GM23338 (cell line): Measurements from ENCODE around the gene EFNA4. TPM values are rescaled to one million over a fixed set of nuclear protein-coding genes. Genes with fewer than 3 reads are reported as not detected.

Experiments
- ATAC-seq: fragments of 200-7000 bp; cut with Tn5 transposase; 3 replicates; pipeline ENCODE4 v1.9.1; 2020
- DNase-seq: peaks from one replicate; pipeline ENCODE4 v3.0.0-alpha.2; 2015; ENCODE audit warnings: low spot score
- H2AFZ ChIP-seq: fragments of 200-600 bp; sonication (generic); 2 replicates; pipeline ENCODE4 v1.8.0; 2016; ENCODE audit warnings: antibody characterized with exemption, mild to moderate bottlenecking, moderate library complexity
- H3F3A ChIP-seq: fragments of 200-600 bp; sonication (generic); replicated peaks from 2 replicates; pipeline ENCODE4 v1.8.0; 2017; ENCODE audit warnings: antibody characterized with exemption, mixed run types, low read depth
- H3K27ac ChIP-seq: fragments of 200-600 bp; sonication (generic); 2 replicates; pipeline ENCODE4 v1.6.1; 2016; ENCODE audit warnings: low read depth
- H3K27me3 ChIP-seq: fragments of 200-600 bp; sonication (generic); 2 replicates; pipeline ENCODE4 v1.8.0; 2016; ENCODE audit warnings: mild to moderate bottlenecking, mixed run types, moderate library complexity; ENCODE audit not compliant: insufficient read depth
- H3K36me3 ChIP-seq: fragments of 200-600 bp; sonication (generic); 2 replicates; pipeline ENCODE4 v1.8.0; 2016; ENCODE audit warnings: mild to moderate bottlenecking; ENCODE audit not compliant: insufficient read depth
- H3K4me1 ChIP-seq: fragments of 200-600 bp; sonication (generic); 2 replicates; pipeline ENCODE4 v1.8.0; 2016; ENCODE audit warnings: mild to moderate bottlenecking, moderate library complexity; ENCODE audit not compliant: insufficient read depth
- H3K4me2 ChIP-seq: fragments of 200-600 bp; sonication (generic); 2 replicates; pipeline ENCODE4 v1.7.1; 2017; ENCODE audit warnings: mixed run types
- H3K4me3 ChIP-seq: fragments of 200-600 bp; sonication (generic); 2 replicates; pipeline ENCODE4 v1.6.1; 2016; ENCODE audit warnings: mixed run types
- H3K79me2 ChIP-seq: fragments of 200-600 bp; sonication (generic); replicated peaks from 2 replicates; pipeline ENCODE4 v1.8.0; 2017; ENCODE audit warnings: mild to moderate bottlenecking; ENCODE audit not compliant: insufficient read depth
- H3K9me2 ChIP-seq: fragments of 200-600 bp; sonication (generic); 2 replicates; pipeline ENCODE4 v1.8.0; 2017; ENCODE audit not compliant: insufficient read depth
- H4K20me1 ChIP-seq: fragments of 200-600 bp; sonication (generic); replicated peaks from 2 replicates; pipeline ENCODE4 v1.8.0; 2017; ENCODE audit warnings: mild to moderate bottlenecking; ENCODE audit not compliant: insufficient read depth
- H3K27ac Mint-ChIP-seq: 2 replicates; pipeline ENCODE4 v1.8.0; 2020; ENCODE audit warnings: inconsistent platforms, mild to moderate bottlenecking, moderate library complexity, mixed read lengths
- H3K27me3 Mint-ChIP-seq: 3 replicates; pipeline ENCODE4 v1.8.0; 2022; ENCODE audit warnings: low read depth, mild to moderate bottlenecking, moderate library complexity, mixed read lengths, inconsistent platforms; ENCODE audit not compliant: insufficient read depth, poor library complexity
- H3K36me3 Mint-ChIP-seq: 3 replicates; pipeline ENCODE4 v1.8.0; 2021; ENCODE audit warnings: low read depth, mild to moderate bottlenecking, inconsistent platforms, moderate library complexity, mixed read lengths
- H3K4me1 Mint-ChIP-seq: 3 replicates; pipeline ENCODE4 v1.8.0; 2020; ENCODE audit warnings: mild to moderate bottlenecking, inconsistent platforms, mixed read lengths
- H3K4me3 Mint-ChIP-seq: 3 replicates; pipeline ENCODE4 v1.8.0; 2021; ENCODE audit warnings: moderate library complexity, mild to moderate bottlenecking, inconsistent platforms, mixed read lengths
- H3K9me3 Mint-ChIP-seq: 3 replicates; pipeline ENCODE4 v1.8.0; 2020; ENCODE audit warnings: moderate library complexity, mild to moderate bottlenecking, inconsistent platforms, mixed read lengths
- CREB1 ChIP-seq: fragments of 250-450 bp; sonication (Bioruptor Pico); IDR thresholded peaks from 2 replicates; pipeline ENCODE4 v1.5.0; 2020; ENCODE audit warnings: low read depth, mild to moderate bottlenecking, moderate library complexity
- ETS1 ChIP-seq: IDR thresholded peaks from 2 replicates; pipeline ENCODE4 v1.6.1; 2016; ENCODE audit warnings: antibody characterized with exemption
- EZH2 ChIP-seq: fragments of 200-600 bp; sonication (generic); IDR thresholded peaks from one replicate; pipeline ENCODE4 v1.8.0; 2017; ENCODE audit warnings: antibody characterized with exemption, mild to moderate bottlenecking, low read depth; ENCODE audit not compliant: unreplicated experiment
- EZH2phosphoT487 ChIP-seq: fragments of 200-600 bp; sonication (generic); IDR thresholded peaks from one replicate; pipeline ENCODE4 v1.8.1; 2018; ENCODE audit warnings: antibody characterized with exemption; ENCODE audit not compliant: unreplicated experiment
- JUNB ChIP-seq: IDR thresholded peaks from one replicate; pipeline ENCODE4 v1.6.1; 2016; ENCODE audit warnings: antibody characterized with exemption; ENCODE audit not compliant: unreplicated experiment
- NANOG ChIP-seq: IDR thresholded peaks from 2 replicates; pipeline ENCODE4 v1.6.1; 2016; ENCODE audit warnings: antibody characterized with exemption, borderline replicate concordance
- POLR2AphosphoS5 ChIP-seq: IDR thresholded peaks from 2 replicates; pipeline ENCODE4 v1.6.1; 2016; ENCODE audit warnings: antibody characterized with exemption, low read depth
- REST ChIP-seq: IDR thresholded peaks from one replicate; pipeline ENCODE4 v1.6.1; 2018; ENCODE audit warnings: antibody characterized with exemption; ENCODE audit not compliant: unreplicated experiment
- STAT1 ChIP-seq: IDR thresholded peaks from one replicate; pipeline ENCODE4 v1.6.1; 2016; ENCODE audit warnings: antibody characterized with exemption; ENCODE audit not compliant: unreplicated experiment
- ZNF114 ChIP-seq: fragments of 250-450 bp; sonication (Bioruptor Pico); IDR thresholded peaks from 2 replicates; pipeline ENCODE4 v1.5.0; 2020; ENCODE audit warnings: mild to moderate bottlenecking, moderate library complexity
- ZNF331 ChIP-seq: fragments of 250-450 bp; sonication (Bioruptor Pico); IDR thresholded peaks from 2 replicates; pipeline ENCODE4 v1.5.0; 2020; ENCODE audit warnings: low read depth, mild to moderate bottlenecking, moderate library complexity
- polyA plus RNA-seq: library from polyadenylated mRNA; unstranded; fragments of >200 nt; fragmentation: Nextera tagmentation; extraction: Ambion mirVana; gene quantifications from 2 replicates; pipeline ENCODE4 v1.2.1, GENCODE V29; 2016
- total RNA-seq: library from RNA; depleted of rRNA; stranded (reverse); fragments of >200 nt; shearing (Covaris generic); gene quantifications from 2 replicates; pipeline ENCODE4 v1.2.3, GENCODE V29; 2014

EFNA4 gene
- total and polyA plus RNA-seq, 2 experiments from 2014 or later = 11.1 to 22.9 TPM

GRCh38 chr1:155071701-155072100, 8.2 kb downstream of the EFNA4 start:
- Histone ChIP-seq H3F3A (peaks cover 19% of the 10 kb centered on the region), H3K79me2 (no peaks in the 10 kb centered on the region), H3K4me1 (peaks cover 19% of the 10 kb centered on the region), H3K4me3 (peak overlapping the region; percentile 66), H2AFZ (peak overlapping the region; percentile 1; the same call in 1 of the 2 replicates), H3K27me3 (peaks cover 37% of the 10 kb centered on the region), H3K36me3 (no peaks in the 10 kb centered on the region), H4K20me1 (peaks cover 3% of the 10 kb centered on the region), H3K4me2 (peak overlapping the region; percentile 100), H3K27ac (no peak overlapping the region), H3K9me2 (no peaks in the 10 kb centered on the region)
- H3K27me3 Mint-ChIP-seq = peaks cover 28% of the 10 kb centered on the region
- DNase-seq (peak; percentile 99), ATAC-seq (peak; percentile 76)
- TF ChIP-seq JUNB (no peak), CREB1 (peak; percentile 76)
- peak overlapping the region; percentile 71 for H3K4me3 Mint-ChIP-seq
- H3K27ac Mint-ChIP-seq = no peak overlapping the region
- H3K9me3 Mint-ChIP-seq = no peaks in the 10 kb centered on the region
- peaks cover 39% of the 10 kb centered on the region for H3K4me1 Mint-ChIP-seq
- peaks cover 19% of the 10 kb centered on the region for H3K36me3 Mint-ChIP-seq

- H3K36me3 ChIP-seq = no peaks in the 10 kb centered on the region
- Mint-ChIP-seq H3K9me3 (no peaks in the 10 kb centered on the region), H3K27ac (no peak overlapping the region), H3K27me3 (peaks cover 36% of the 10 kb centered on the region), H3K4me1 (peaks cover 39% of the 10 kb centered on the region), H3K36me3 (peaks cover 10% of the 10 kb centered on the region), H3K4me3 (peak overlapping the region; percentile 71; the same call in 1 of the 3 replicates)
- peak overlapping the region; percentile 32; the same call in 1 of the 2 replicates for H3K4me3 ChIP-seq
- H3K27ac ChIP-seq = no peak overlapping the region
- H3K4me2 ChIP-seq = peak overlapping the region; percentile 72
- no peak for DNase-seq
- H3F3A ChIP-seq = peaks cover 19% of the 10 kb centered on the region
- H4K20me1 ChIP-seq = peaks cover 3% of the 10 kb centered on the region
- H3K79me2 ChIP-seq = no peaks in the 10 kb centered on the region
- no peak for ATAC-seq
- no peaks in the 10 kb centered on the region for H3K9me2 ChIP-seq
- peaks cover 19% of the 10 kb centered on the region for H3K4me1 ChIP-seq
- peaks cover 47% of the 10 kb centered on the region for H3K27me3 ChIP-seq
- H2AFZ ChIP-seq = no peak overlapping the region
- TF ChIP-seq CREB1 = no peak
- TF ChIP-seq NANOG = no peak
- TF ChIP-seq ZNF114 = no peak
- no peak for TF ChIP-seq STAT1
- no peak for TF ChIP-seq EZH2
- TF ChIP-seq ETS1 = no peak
- TF ChIP-seq ZNF331 = no peak
- TF ChIP-seq EZH2phosphoT487 = no peak
- no peak for TF ChIP-seq POLR2AphosphoS5
- no peak for TF ChIP-seq REST
Observed at GRCh38 chr1:155072531-155073289, 9.2 kb downstream of the EFNA4 start.
